Effector memory CD4-positive, alpha-beta T cell (primary cell): Measurements from ENCODE around the gene PDS5A.
"Not testable (repeated sequence)": the region's sequence is repeated elsewhere in the genome, so short reads cannot be mapped to it uniquely, and the experiment has no call there.

Source experiments
- DNase-seq, 3 donors: peaks; one replicate each; pipeline ENCODE4 v3.0.0-alpha.2; 2020
- H3K27ac ChIP-seq: 2 replicates; pipeline ENCODE4 v1.7.0; 2013; ENCODE audit warnings: mild to moderate bottlenecking, low read length, moderate library complexity; ENCODE audit not compliant: insufficient read depth, poor library complexity, severe bottlenecking
- H3K27me3 ChIP-seq: replicated peaks from 2 replicates; pipeline ENCODE4 v1.7.0; 2013; ENCODE audit warnings: mild to moderate bottlenecking, low read length; ENCODE audit not compliant: insufficient read depth, control insufficient read depth, poor library complexity, severe bottlenecking
- H3K36me3 ChIP-seq: 2 replicates; pipeline ENCODE4 v1.7.0; 2013; ENCODE audit warnings: mild to moderate bottlenecking, low read length, moderate library complexity; ENCODE audit not compliant: control insufficient read depth, insufficient read depth
- H3K4me1 ChIP-seq: 2 replicates; pipeline ENCODE4 v1.7.0; 2013; ENCODE audit warnings: low read length, mild to moderate bottlenecking; ENCODE audit not compliant: control insufficient read depth, insufficient read depth, poor library complexity, severe bottlenecking
- H3K4me3 ChIP-seq: 2 replicates; pipeline ENCODE4 v1.7.0; 2013; ENCODE audit warnings: low read length, low read depth, mild to moderate bottlenecking; ENCODE audit not compliant: insufficient read depth, poor library complexity, severe bottlenecking
- H3K9me3 ChIP-seq: 2 replicates; pipeline ENCODE4 v1.7.0; 2013; ENCODE audit warnings: mild to moderate bottlenecking, low read length, moderate library complexity; ENCODE audit not compliant: control insufficient read depth

Gene PDS5A

DNA sequence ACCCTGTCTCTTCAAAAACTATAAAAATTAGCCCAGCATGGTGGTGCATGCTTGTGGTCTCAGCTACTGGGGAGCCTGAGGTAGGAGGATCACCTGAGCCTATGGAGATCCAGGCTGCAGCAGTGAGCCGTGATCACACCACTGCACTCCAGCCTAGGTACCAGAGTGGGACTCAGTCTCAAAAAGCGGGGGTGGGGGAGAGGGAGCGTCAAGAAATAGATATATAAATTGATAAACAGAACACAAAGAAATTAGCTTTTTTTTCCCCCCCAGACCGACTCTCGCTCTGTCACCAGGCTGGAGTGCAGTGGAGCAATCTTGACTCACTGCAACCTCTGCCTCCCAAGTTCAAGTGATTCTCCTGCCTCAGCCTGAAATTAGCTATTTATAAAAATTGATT lies 14.1 kb downstream of the PDS5A start:
- Histone ChIP-seq H3K9me3 (no peaks in the 10 kb centered on the region), H3K4me3 (no peak overlapping the region), H3K27ac (no peak overlapping the region), H3K27me3 (no peaks in the 10 kb centered on the region), H3K4me1 (peaks cover 7% of the 10 kb centered on the region), H3K36me3 (no peaks in the 10 kb centered on the region)
- DNase-seq = no peak

DNA sequence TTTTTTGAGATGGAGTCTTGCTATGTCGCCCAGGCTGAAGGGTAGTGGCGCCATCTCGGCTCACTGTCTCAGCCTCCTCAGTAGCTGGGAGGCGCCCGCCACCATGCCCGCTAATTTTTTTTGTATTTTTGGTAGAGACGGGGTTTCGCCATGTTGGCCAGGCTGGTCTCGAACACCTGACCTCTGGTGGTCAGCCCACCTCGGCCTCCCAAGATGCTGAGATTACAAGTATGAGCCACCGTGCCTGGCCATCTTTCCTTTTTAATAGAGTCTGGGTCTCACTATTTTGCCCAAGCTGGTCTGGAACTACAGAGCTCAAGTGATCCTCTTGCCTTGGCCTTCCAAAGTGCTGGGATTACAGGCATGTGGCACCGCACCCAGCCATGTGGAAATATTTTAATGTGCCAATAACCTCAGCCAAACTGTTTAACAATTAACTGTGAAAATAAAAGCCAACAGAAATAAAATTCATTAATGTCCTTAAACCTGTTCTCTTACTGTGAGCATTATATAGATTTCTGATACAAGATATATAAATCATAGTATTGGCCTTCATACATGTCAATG lies 16.3 kb downstream of the PDS5A start:
- no peak overlapping the region for H3K27ac ChIP-seq
- H3K36me3 ChIP-seq = no peaks in the 10 kb centered on the region
- no peak for DNase-seq
- H3K27me3 ChIP-seq = no peaks in the 10 kb centered on the region
- peaks cover 5% of the 10 kb centered on the region for H3K4me1 ChIP-seq
- H3K4me3 ChIP-seq = no peak overlapping the region
- no peaks in the 10 kb centered on the region for H3K9me3 ChIP-seq

DNA sequence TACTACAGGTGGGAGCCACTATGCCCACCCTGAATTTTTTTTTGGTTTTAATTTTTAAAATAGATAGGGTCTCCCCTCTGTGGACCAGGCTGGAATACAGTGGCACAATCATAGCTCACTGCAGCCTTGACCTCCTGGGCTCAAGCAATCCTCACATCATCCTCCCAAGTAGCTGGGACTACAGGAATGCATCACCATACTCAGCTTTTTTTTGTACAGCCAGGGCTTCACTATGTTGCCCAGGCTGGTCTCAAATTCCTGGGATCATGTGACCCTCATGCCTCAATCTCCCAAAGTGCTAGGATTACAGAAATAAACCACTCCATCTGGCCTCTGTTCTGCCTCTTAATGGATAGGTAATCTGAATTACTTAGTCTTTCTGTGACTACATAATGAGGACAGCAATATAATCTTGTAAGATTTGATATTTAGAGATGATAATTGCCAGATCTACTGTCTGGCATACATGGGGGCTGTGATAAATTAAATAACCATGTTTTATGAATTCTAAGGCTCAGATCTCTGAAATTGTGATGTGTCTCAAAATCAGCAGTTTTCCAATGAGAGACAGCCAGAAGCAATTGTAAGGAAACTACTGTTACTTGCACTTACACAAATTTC lies 26.7 kb downstream of the PDS5A start:
- Histone ChIP-seq H3K4me3 (no peak overlapping the region), H3K27ac (no peak overlapping the region), H3K27me3 (no peaks in the 10 kb centered on the region), H3K36me3 (no peaks in the 10 kb centered on the region), H3K4me1 (peaks cover 4% of the 10 kb centered on the region), H3K9me3 (no peaks in the 10 kb centered on the region)
- DNase-seq = no peak

DNA sequence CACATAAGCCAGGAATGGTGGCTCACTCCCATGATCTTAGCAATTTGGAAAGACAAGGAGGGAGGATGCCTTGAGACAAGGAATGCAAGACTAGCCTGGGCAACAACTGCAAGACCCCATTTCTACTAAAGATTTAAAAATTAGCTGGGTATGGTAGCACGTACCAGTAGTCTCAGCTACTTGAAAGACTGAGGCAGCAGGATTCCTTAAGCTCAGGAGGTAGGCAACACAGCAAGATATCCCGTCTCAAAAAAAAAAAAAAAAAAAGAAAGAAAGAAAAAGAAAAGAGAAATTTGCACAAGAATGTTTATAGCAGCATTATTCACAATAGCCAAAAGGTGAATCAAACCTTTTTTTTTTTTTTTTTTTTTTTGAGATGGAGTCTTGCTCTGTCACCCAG lies 29.7 kb downstream of the PDS5A start:
- H3K4me3 ChIP-seq = no peak overlapping the region
- no peak for DNase-seq
- H3K27me3 ChIP-seq = no peaks in the 10 kb centered on the region
- no peaks in the 10 kb centered on the region for H3K36me3 ChIP-seq
- no peak overlapping the region for H3K27ac ChIP-seq
- H3K4me1 ChIP-seq = peaks cover 4% of the 10 kb centered on the region
- H3K9me3 ChIP-seq = no peaks in the 10 kb centered on the region

DNA sequence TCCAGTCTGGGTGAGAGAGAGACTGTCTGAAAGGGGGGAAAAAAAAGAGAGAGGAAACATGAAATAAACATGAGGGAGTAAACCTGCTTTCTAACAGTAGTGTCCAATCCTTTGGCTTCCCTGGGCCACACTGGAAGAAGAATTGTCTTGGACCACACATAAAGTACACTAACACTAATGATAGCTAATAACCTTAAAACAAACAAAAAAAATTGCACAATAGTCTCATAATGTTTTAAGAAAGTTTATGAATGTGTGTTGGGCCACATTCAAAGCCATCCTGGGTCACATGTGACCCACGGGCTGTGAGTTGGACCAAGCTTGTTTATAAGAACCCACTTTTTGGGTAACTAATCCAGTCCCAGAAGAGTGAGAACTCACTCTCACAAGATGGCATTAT lies 30.3 kb downstream of the PDS5A start:
- DNase-seq = no peak
- no peak overlapping the region for H3K4me3 ChIP-seq
- H3K9me3 ChIP-seq = no peaks in the 10 kb centered on the region
- no peaks in the 10 kb centered on the region for H3K36me3 ChIP-seq
- H3K4me1 ChIP-seq = peaks cover 4% of the 10 kb centered on the region
- H3K27ac ChIP-seq = no peak overlapping the region
- H3K27me3 ChIP-seq = no peaks in the 10 kb centered on the region

DNA sequence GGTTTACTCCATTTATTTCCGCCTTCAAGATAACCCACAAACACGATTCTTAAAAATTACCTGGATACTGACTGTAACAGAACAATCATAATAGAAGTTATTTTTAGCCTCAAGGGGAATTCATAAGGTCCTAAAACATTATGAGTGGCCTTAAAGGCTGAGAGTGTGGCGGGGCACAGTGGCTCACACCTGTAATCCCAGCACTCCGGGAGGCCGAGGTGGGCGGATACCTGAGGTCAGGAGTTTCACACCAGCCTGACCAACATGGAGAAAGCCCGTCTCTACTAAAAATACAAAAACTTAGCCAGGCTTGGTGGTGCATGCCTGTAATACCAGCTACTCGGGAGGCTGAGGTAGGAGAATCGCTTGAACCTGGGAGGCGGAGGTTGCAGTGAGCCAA lies 33.5 kb downstream of the PDS5A start:
- H3K27me3 ChIP-seq, H3K9me3 ChIP-seq, DNase-seq, H3K4me3 ChIP-seq, H3K4me1 ChIP-seq, H3K27ac ChIP-seq, H3K36me3 ChIP-seq: not testable (repeated sequence)

DNA sequence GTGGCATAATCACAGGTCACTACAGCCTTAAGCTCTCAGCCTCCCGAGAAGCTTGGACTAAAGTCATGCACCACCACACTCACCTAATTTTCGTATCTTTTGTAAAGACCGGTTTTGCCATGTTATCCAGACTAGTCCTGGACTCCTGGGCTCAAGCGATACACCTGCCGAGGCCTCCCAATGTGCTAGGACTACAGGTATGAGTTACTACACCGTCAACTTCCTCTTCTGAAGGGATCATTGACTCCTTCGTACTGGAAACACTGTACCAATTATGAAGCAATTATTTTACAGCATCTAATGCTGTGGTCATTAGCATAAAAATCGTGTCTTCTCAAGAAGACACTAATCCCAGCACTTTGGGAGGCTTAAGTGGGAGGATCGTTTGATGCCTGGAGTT lies 35.2 kb downstream of the PDS5A start:
- no peak for DNase-seq
- Histone ChIP-seq H3K9me3 (no peaks in the 10 kb centered on the region), H3K4me3 (no peak overlapping the region), H3K36me3 (no peaks in the 10 kb centered on the region), H3K27me3 (no peaks in the 10 kb centered on the region), H3K4me1 (peaks cover 2% of the 10 kb centered on the region), H3K27ac (no peak overlapping the region)

DNA sequence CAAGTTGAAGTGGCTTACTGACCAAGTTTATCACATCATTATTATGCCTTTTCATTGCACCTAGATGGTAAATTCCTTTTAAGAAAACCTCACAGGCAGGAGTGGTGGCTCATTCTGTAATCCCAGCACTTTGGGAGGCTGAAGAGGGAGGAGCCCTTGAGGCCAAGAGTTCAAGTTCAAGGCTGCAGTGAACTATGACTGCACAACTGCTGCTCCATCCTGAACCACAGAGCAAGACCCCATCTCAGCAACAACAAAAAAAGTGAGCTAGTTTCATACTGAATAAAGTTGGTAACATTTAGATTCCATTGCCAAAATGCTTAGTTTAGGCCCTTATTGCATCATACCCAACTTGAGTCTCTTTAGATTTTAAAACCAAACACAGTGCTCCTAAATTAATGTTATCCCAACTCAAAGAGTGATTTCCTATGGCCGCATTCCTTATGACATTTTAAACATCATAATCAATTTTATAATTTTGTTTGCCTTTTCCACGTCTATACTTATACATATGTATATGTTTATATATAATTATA lies 36.0 kb downstream of the PDS5A start:
- H3K4me3 ChIP-seq = no peak overlapping the region
- no peaks in the 10 kb centered on the region for H3K27me3 ChIP-seq
- no peaks in the 10 kb centered on the region for H3K9me3 ChIP-seq
- H3K27ac ChIP-seq = no peak overlapping the region
- DNase-seq = no peak
- H3K4me1 ChIP-seq = peaks cover 4% of the 10 kb centered on the region
- no peaks in the 10 kb centered on the region for H3K36me3 ChIP-seq

- no peak overlapping the region for H3K4me3 ChIP-seq
- no peaks in the 10 kb centered on the region for H3K9me3 ChIP-seq
- no peaks in the 10 kb centered on the region for H3K36me3 ChIP-seq
- no peak overlapping the region for H3K27ac ChIP-seq
- no peak for DNase-seq
- peaks cover 12% of the 10 kb centered on the region for H3K4me1 ChIP-seq
- H3K27me3 ChIP-seq = no peaks in the 10 kb centered on the region
Observed at GRCh38 chr4:39937683-39938268, 39.9 kb downstream of the PDS5A start.

DNA sequence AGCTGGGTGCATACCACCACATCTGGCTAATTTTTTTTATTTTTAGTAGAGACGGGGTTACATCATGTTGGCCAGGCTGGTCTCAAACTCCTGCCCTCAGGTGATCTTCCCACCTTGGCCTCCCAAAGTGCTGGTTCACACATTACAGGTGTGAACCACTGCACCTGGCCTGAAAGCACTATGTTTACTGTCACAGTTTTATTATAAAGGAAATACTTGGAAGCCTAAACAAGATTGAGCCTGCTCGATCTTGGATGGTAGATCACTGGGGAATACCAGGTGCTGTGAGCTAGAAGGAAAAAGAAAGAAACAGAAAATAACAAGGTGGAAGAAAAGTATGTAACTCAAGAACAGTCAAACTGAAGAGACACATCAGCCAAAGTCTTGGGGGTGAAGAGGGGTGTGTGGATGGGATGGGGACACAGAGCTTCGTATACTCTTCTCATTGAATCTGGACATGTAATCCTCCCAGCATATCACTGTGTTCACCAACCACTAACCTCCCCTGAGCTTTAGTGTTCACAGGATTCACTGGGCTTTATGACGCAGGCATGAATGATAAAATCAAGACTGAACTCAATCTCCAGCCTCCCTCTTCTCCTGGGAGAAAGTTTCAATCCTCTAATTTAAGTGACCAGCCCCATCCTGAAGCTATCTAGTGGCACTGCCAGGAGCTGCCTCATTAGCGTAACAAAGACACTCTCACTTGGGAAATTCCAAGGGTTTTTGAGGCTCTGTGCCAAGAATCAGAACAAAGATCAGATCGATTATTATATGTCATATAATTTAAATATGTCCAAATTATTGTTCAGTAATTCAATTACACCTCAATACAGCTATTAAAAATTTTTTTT lies 40.9 kb downstream of the PDS5A start:
- Histone ChIP-seq H3K4me3 (no peak overlapping the region), H3K4me1 (peaks cover 12% of the 10 kb centered on the region), H3K9me3 (no peaks in the 10 kb centered on the region), H3K27me3 (no peaks in the 10 kb centered on the region), H3K27ac (no peak overlapping the region), H3K36me3 (no peaks in the 10 kb centered on the region)
- no peak for DNase-seq
